Ishikawa (cell line): ENCODE results near the gene AACS.

Experiments used
- EGR1 ChIP-seq: IDR thresholded peaks from 2 replicates; pipeline ENCODE4 v1.6.1; 2012
- EP300 ChIP-seq: IDR thresholded peaks from 2 replicates; pipeline ENCODE4 v1.6.1; 2012; ENCODE audit warnings: borderline replicate concordance
- MAX ChIP-seq: IDR thresholded peaks from 2 replicates; pipeline ENCODE4 v1.6.1; 2012
- RAD21 ChIP-seq: IDR thresholded peaks from 2 replicates; pipeline ENCODE4 v1.6.1; 2012; ENCODE audit warnings: low read depth
- REST ChIP-seq: IDR thresholded peaks from 2 replicates; pipeline ENCODE4 v1.6.1; 2012; ENCODE audit warnings: low read depth, mild to moderate bottlenecking
- TAF1 ChIP-seq: IDR thresholded peaks from 2 replicates; pipeline ENCODE4 v1.6.1; 2012; ENCODE audit warnings: low read depth, mild to moderate bottlenecking
- TCF12 ChIP-seq: IDR thresholded peaks from 2 replicates; pipeline ENCODE4 v1.6.1; 2012; ENCODE audit warnings: low read depth
- USF1 ChIP-seq: IDR thresholded peaks from 2 replicates; pipeline ENCODE4 v1.6.1; 2012
- YY1 ChIP-seq: IDR thresholded peaks from 2 replicates; pipeline ENCODE4 v1.6.1; 2012; ENCODE audit warnings: low read depth

GRCh38 chr12:125162489-125163028 lies 97.3 kb downstream of the AACS start:
- TF ChIP-seq USF1 (no peak), REST (no peak), EP300 (no peak), TCF12 (no peak), MAX (no peak), YY1 (no peak), RAD21 (no peak), EGR1 (no peak), TAF1 (no peak)
